Measurements from ENCODE around the gene SPC24. TPM values are rescaled to one million over a fixed set of nuclear protein-coding genes. Genes with fewer than 3 reads are reported as not detected.

SPC24 gene
- total RNA-seq, 1 experiment from 2014 or later: 50.6 TPM

DNA sequence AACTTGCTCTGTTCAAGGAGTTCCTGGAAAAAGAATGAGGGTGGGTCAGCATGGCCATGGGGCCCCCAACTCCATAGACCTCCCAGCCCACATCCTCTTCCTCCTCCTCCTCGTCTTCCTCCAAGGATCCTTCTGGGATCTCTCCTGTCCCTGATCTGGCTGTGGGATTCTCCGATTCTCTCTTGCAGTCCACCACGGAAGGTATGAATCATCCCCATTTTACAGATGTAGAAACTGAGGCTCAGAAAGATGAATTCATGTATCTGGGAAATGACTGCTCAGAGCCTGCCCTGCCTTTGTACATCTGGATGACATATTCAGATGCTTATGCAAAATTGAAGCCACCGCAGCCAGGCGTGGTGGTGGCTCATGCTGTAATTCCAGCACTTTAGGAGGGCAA, 43.9 kb upstream of the SPC24 start:
- no peak overlapping the region for H3K4me3 ChIP-seq (ENCODE audit: low read depth in 2 of 2, low read length in 2 of 2)
- no peaks in the 10 kb centered on the region for H3K27me3 ChIP-seq (ENCODE audit: control insufficient read depth, insufficient read depth, low read length)
- no peaks in the 10 kb centered on the region for H3K9me3 ChIP-seq (ENCODE audit: control insufficient read depth, insufficient read depth, low read depth, low read length)
- DNase-seq (ENCODE audit: low read depth, low spot score) (no peak), ATAC-seq (no peak)
- ChIA-PET POLR2A (no interaction called here), CTCF (no interaction called here)
- TF ChIP-seq, protein P1, sequence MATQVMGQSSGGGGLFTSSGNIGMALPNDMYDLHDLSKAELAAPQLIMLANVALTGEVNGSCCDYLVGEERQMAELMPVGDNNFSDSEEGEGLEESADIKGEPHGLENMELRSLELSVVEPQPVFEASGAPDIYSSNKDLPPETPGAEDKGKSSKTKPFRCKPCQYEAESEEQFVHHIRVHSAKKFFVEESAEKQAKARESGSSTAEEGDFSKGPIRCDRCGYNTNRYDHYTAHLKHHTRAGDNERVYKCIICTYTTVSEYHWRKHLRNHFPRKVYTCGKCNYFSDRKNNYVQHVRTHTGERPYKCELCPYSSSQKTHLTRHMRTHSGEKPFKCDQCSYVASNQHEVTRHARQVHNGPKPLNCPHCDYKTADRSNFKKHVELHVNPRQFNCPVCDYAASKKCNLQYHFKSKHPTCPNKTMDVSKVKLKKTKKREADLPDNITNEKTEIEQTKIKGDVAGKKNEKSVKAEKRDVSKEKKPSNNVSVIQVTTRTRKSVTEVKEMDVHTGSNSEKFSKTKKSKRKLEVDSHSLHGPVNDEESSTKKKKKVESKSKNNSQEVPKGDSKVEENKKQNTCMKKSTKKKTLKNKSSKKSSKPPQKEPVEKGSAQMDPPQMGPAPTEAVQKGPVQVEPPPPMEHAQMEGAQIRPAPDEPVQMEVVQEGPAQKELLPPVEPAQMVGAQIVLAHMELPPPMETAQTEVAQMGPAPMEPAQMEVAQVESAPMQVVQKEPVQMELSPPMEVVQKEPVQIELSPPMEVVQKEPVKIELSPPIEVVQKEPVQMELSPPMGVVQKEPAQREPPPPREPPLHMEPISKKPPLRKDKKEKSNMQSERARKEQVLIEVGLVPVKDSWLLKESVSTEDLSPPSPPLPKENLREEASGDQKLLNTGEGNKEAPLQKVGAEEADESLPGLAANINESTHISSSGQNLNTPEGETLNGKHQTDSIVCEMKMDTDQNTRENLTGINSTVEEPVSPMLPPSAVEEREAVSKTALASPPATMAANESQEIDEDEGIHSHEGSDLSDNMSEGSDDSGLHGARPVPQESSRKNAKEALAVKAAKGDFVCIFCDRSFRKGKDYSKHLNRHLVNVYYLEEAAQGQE (IDR thresholded peaks at IDR 0.05; ENCODE audit: insufficient read depth in 1 of 2, low read depth in 2 of 2, low read length in 1 of 2): no peak
- TF ChIP-seq, protein P2, sequence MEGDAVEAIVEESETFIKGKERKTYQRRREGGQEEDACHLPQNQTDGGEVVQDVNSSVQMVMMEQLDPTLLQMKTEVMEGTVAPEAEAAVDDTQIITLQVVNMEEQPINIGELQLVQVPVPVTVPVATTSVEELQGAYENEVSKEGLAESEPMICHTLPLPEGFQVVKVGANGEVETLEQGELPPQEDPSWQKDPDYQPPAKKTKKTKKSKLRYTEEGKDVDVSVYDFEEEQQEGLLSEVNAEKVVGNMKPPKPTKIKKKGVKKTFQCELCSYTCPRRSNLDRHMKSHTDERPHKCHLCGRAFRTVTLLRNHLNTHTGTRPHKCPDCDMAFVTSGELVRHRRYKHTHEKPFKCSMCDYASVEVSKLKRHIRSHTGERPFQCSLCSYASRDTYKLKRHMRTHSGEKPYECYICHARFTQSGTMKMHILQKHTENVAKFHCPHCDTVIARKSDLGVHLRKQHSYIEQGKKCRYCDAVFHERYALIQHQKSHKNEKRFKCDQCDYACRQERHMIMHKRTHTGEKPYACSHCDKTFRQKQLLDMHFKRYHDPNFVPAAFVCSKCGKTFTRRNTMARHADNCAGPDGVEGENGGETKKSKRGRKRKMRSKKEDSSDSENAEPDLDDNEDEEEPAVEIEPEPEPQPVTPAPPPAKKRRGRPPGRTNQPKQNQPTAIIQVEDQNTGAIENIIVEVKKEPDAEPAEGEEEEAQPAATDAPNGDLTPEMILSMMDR (IDR thresholded peaks at IDR 0.05): no peak
- TF ChIP-seq TCF7L2 (IDR thresholded peaks at IDR 0.05; ENCODE audit: low read depth, low read length) (no peak), POLR2AphosphoS5 (IDR thresholded peaks at IDR 0.05; ENCODE audit: low read depth, low read length) (no peak), SIN3A (IDR thresholded peaks at IDR 0.05; ENCODE audit: borderline replicate concordance, insufficient read depth, low read depth, low read length) (no peak)
- H3K36me3 ChIP-seq (ENCODE audit: control insufficient read depth, insufficient read depth, low read length): no peaks in the 10 kb centered on the region
- H3K27ac ChIP-seq (ENCODE audit: low read length): peak overlapping the region; percentile 82; the same call in 1 of the 2 replicates
- in situ Hi-C loops (cut with HindIII; ENCODE audit: low pct_unique_long_range_greater_than_20kb, low sequenced_read_pairs) (no loop called here), intact Hi-C loops (cut with micrococcal nuclease; ENCODE audit: unreplicated experiment) (no loop called here)
- H3K4me1 ChIP-seq (ENCODE audit: control insufficient read depth, insufficient read depth, low read length): peaks cover 28% of the 10 kb centered on the region
- BruUV-seq (replicated peaks): no TSS peak

DNA sequence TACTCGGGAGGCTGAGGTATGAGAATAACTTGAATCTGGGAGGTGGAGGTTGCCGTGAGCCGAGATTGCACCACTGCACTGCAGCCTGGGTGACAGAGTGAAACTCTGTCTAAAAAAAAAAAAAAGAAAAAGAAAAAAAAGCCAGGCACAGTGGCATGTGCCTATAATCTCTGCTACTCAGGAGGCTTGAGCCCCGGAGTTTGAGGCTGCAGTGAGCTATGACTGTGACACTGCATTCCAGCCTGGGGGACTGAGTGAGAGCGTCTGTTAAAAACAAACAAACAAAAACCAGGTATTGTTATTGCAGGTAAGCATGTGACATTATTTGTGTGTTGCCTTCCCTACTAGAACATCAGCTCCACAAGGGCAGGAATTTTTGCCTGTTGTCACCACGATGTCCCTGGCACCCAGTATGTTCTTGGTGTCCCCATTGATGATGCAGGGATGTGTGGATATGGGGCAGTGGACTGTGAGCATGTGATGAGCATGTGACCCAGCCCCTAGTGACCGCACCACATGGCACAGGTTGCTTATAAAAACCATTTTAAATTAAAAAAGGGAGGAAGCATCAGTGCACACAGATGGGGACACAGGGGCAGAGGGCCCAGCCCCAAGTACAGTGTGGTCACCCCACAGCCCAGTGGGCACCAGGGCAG, 43.3 kb upstream of the SPC24 start:
- Histone ChIP-seq H3K9me3 (ENCODE audit: control insufficient read depth, insufficient read depth, low read depth, low read length) (no peaks in the 10 kb centered on the region), H3K27me3 (ENCODE audit: control insufficient read depth, insufficient read depth, low read length) (no peaks in the 10 kb centered on the region), H3K4me3 (ENCODE audit: low read depth in 2 of 2, low read length in 2 of 2) (no peak overlapping the region), H3K27ac (ENCODE audit: low read length) (peak overlapping the region; percentile 82; the same call in 1 of the 2 replicates), H3K36me3 (ENCODE audit: control insufficient read depth, insufficient read depth, low read length) (no peaks in the 10 kb centered on the region), H3K4me1 (ENCODE audit: control insufficient read depth, insufficient read depth, low read length) (peaks cover 28% of the 10 kb centered on the region)
- TSS peak; percentile 72 for BruUV-seq (replicated peaks)
- ATAC-seq (no peak), DNase-seq (ENCODE audit: low read depth, low spot score) (no peak)
- TF ChIP-seq SIN3A (IDR thresholded peaks at IDR 0.05; ENCODE audit: borderline replicate concordance, insufficient read depth, low read depth, low read length) (no peak), POLR2AphosphoS5 (IDR thresholded peaks at IDR 0.05; ENCODE audit: low read depth, low read length) (no peak), TCF7L2 (IDR thresholded peaks at IDR 0.05; ENCODE audit: low read depth, low read length) (no peak)
- TF ChIP-seq, protein P1 (IDR thresholded peaks at IDR 0.05; ENCODE audit: insufficient read depth in 1 of 2, low read depth in 2 of 2, low read length in 1 of 2): no peak
- TF ChIP-seq, protein P2 (IDR thresholded peaks at IDR 0.05): no peak
- POLR2A ChIA-PET: no interaction called here
- intact Hi-C loops (cut with micrococcal nuclease; ENCODE audit: unreplicated experiment) (no loop called here), in situ Hi-C loops (cut with HindIII; ENCODE audit: low pct_unique_long_range_greater_than_20kb, low sequenced_read_pairs) (no loop called here)
- CTCF ChIA-PET: interaction anchor here (0.6 kb wide), 1 partner anchor 441 kb away, joined by 5 read pairs; no protein-coding TSS in a partner anchor

Data from Panc1 (cell line).